ENCODE measurements around the gene ALG13. TPM values are rescaled to one million over a fixed set of nuclear protein-coding genes. Genes with fewer than 3 reads are reported as not detected.
"Not testable (repeated sequence)": the region's sequence is repeated elsewhere in the genome, so short reads cannot be mapped to it uniquely, and the experiment has no call there.

Gene ALG13
- polyA plus RNA-seq, 1 donor: 29.3 TPM

- no peak for DNase-seq (ENCODE audit: low read depth)
Measured at GRCh38 chrX:111759686-111760085, 78.7 kb downstream of the ALG13 start.

- no peak for DNase-seq (ENCODE audit: low read depth)
Measured at GRCh38 chrX:111761578-111762135, 80.7 kb downstream of the ALG13 start.

GRCh38 chrX:111778591-111778990, 97.6 kb downstream of the ALG13 start:
- DNase-seq (ENCODE audit: low read depth): no peak

GRCh38 chrX:111779582-111779981, 98.6 kb downstream of the ALG13 start:
- no peak for DNase-seq (ENCODE audit: low read depth)

- no peak for DNase-seq (ENCODE audit: low read depth)
Measured at GRCh38 chrX:111784667-111785066, 103.7 kb downstream of the ALG13 start.

- DNase-seq (ENCODE audit: low read depth): not testable (repeated sequence)
Measured at GRCh38 chrX:111790054-111790453, 109.1 kb downstream of the ALG13 start.

Other genes with a start within 250 kb of the ALG13 start
- 0.28 TPM for gene SERTM2, start 169.5 kb upstream of the ALG13 start, polyA plus RNA-seq (ENCODE audit: insufficient read length)
- 0.29 TPM for gene TRPC5OS, start 195.0 kb downstream of the ALG13 start, polyA plus RNA-seq (ENCODE audit: insufficient read length)